Spleen (tissue), 11 donors: ENCODE data around the gene KLHL9. TPM values are rescaled to one million over a fixed set of nuclear protein-coding genes. Genes with fewer than 3 reads are reported as not detected.

Experiments
- DNase-seq: peaks from one replicate; pipeline ENCODE4 v3.0.0-alpha.2; 2020
- H3K27ac ChIP-seq, 8 donors: fragments of 200-600 bp; sonication (generic) in 7 of 8; 1 replicate in 4 of 8; 2 replicates in 4 of 8; pipeline versions ENCODE4 v1.5.0 to v1.8.0; 2016 to 2021; ENCODE audit warnings: inconsistent platforms in 4 of 8, mild to moderate bottlenecking in 4 of 8, moderate library complexity in 1 of 8
- H3K27me3 ChIP-seq, 7 donors: fragments of 200-600 bp; sonication (generic) in 6 of 7; replicated peaks in 1 of 7; 1 replicate in 4 of 7; 2 replicates in 3 of 7; pipeline versions ENCODE4 v1.5.0 to v1.8.0; 2016 to 2021; ENCODE audit warnings: inconsistent platforms in 3 of 7, mild to moderate bottlenecking in 1 of 7
- H3K36me3 ChIP-seq, 6 donors: fragments of 200-600 bp; sonication (generic) in 5 of 6; 1 replicate in 4 of 6; 2 replicates in 2 of 6; pipeline versions ENCODE4 v1.5.0 to v1.8.0; 2016 to 2021; ENCODE audit warnings: inconsistent platforms in 2 of 6
- H3K4me1 ChIP-seq, 6 donors: fragments of 200-600 bp; sonication (generic) in 5 of 6; 1 replicate in 3 of 6; 2 replicates in 3 of 6; pipeline versions ENCODE4 v1.5.0 to v1.8.0; 2016 to 2021; ENCODE audit warnings: inconsistent platforms in 3 of 6
- H3K4me3 ChIP-seq, 8 donors: fragments of 200-600 bp; sonication (generic) in 7 of 8; 1 replicate in 4 of 8; 2 replicates in 4 of 8; pipeline versions ENCODE4 v1.5.0 to v1.8.0; 2016 to 2021; ENCODE audit warnings: inconsistent platforms in 4 of 8, mild to moderate bottlenecking in 4 of 8, moderate library complexity in 2 of 8
- H3K9me3 ChIP-seq, 8 donors: fragments of 200-600 bp; sonication (generic) in 7 of 8; 1 replicate in 4 of 8; 2 replicates in 4 of 8; pipeline versions ENCODE4 v1.5.0 to v1.8.0; 2016 to 2021; ENCODE audit warnings: inconsistent platforms in 4 of 8
- CTCF ChIP-seq, 11 experiments: fragments of 200-600 bp in 7 of 11; fragments of 450-650 bp in 4 of 11; sonication (generic) in 4 of 11; IDR thresholded peaks in 8 of 11; conservative IDR thresholded peaks in 3 of 11; 1 replicate in 7 of 11; 2 replicates in 4 of 11; pipeline versions ENCODE4 v1.4.0 to v1.8.0; 2016 to 2021; ENCODE audit warnings: antibody characterized with exemption in 11 of 11, inconsistent platforms in 4 of 11, mild to moderate bottlenecking in 1 of 11
- POLR2A ChIP-seq, 3 donors: fragments of 450-650 bp; IDR thresholded peaks; one replicate each; pipeline ENCODE4 v1.5.1; 2017; ENCODE audit warnings: antibody characterized with exemption in 3 of 3, mild to moderate bottlenecking in 1 of 3
- POLR2AphosphoS5 ChIP-seq, 3 donors: sonication (generic); formaldehyde crosslinking; IDR thresholded peaks; one replicate each; pipeline ENCODE4 v1.5.1; 2017; ENCODE audit warnings: antibody characterized with exemption in 3 of 3
- WGBS, 5 donors: extraction: QIAGEN DNeasy Blood & Tissue Kit in 3 of 5; methylation state at CpG; one replicate each; pipeline versions ENCODE4 v1.1.5 to v1.1.7; 2013 to 2018; 5-methylcytosine and 5-hydroxymethylcytosine counted together
- intact Hi-C: fragments of 100-400 bp; cut with DNase I; formaldehyde crosslinking; loops from one replicate; pipeline ENCODE4 v1.15.0; 2023; ENCODE audit warnings: low total_unique reads
- polyA plus RNA-seq, 3 donors: library from polyadenylated mRNA; stranded (reverse); fragments of 200-250 nt; gene quantifications; one replicate each; pipeline ENCODE4 v1.2.1, GENCODE V29; 2013
- total RNA-seq, 7 donors: library from RNA; depleted of rRNA in 3 of 7; stranded (reverse); fragments of >200 nt in 3 of 7; fragmentation: NEBNext Ultra II Directional in 4 of 7; extraction: Animal tissue kit (Norgen Biotek cat#: 25700) in 4 of 7; gene quantifications; one replicate each; pipeline versions ENCODE4 v1.1.0 to v1.2.1, GENCODE V29; 2016 to 2021
- donor health status: healthy with polysubstance abuse.
- donor health status: DM: no; HTN: no; CAD: no; lungs with moderate emphysema.
- donor health status: DM: no; HTN: no; CAD: no.
- donor health status: Bipolar disorder and iron deficiency.
- donor health status: healthy.
- donor health status: DM: no; HTN: no; CAD: no.
- donor health status: DM: yes; HTN: yes; CAD: no.

The KLHL9 gene
- total and polyA plus RNA-seq, 10 donors = 7.7 to 32.7 (median 25.4) TPM

DNA sequence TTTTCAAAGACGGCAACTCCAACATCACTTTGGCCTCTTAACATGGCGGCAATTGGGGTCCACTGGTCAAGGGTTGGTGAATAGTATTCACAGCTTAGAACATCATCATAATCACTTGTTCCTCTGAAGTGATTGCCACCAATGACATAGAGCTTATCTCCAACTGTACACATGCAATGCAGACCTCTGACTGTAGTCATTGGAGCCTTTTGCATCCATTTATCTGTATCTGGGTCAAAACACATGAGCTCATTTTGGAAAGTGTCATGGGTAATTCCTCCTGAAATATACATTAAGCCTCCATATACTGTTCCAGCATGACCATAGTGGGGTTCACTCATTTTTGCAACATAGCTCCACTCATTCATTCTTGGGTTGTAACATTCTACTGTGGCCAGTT is 2.0 kb downstream of the KLHL9 start:
- no peak overlapping the region for H3K27ac ChIP-seq
- 96 to 100% (median 98%) methylated on average over 2 of the region's 2 CpGs for WGBS, 5 donors
- H3K4me1 ChIP-seq = peaks cover 39 to 73% (median 70%) of the 10 kb centered on the region in 6 donors
- intact Hi-C loops = no loop called here
- TF ChIP-seq CTCF (IDR thresholded peaks at IDR 0.05 in 8 of 11, conservative IDR thresholded peaks at IDR 0.05 in 3 of 11) = no peak
- TF ChIP-seq POLR2AphosphoS5 (IDR thresholded peaks at IDR 0.05) = no peak
- TF ChIP-seq POLR2A (IDR thresholded peaks at IDR 0.05) = no peak
- H3K36me3 ChIP-seq = peaks cover 0 to 35% (median 0%) of the 10 kb centered on the region in 6 donors
- H3K4me3 ChIP-seq = peak overlapping the region in 4 of 8 donors; percentile 58 to 87 (median 70)
- no peaks in the 10 kb centered on the region for H3K9me3 ChIP-seq
- no peak for DNase-seq
- no peaks in the 10 kb centered on the region for H3K27me3 ChIP-seq

- H3K27ac ChIP-seq = no peak overlapping the region
- 55 to 71% (median 62%) methylated on average over 5 of the region's 5 CpGs for WGBS, 5 donors
- peaks cover 0 to 35% (median 0%) of the 10 kb centered on the region in 6 donors for H3K36me3 ChIP-seq
- no peaks in the 10 kb centered on the region for H3K27me3 ChIP-seq
- no peaks in the 10 kb centered on the region for H3K9me3 ChIP-seq
- H3K4me3 ChIP-seq = peak overlapping the region in 2 of 8 donors; percentile 4 to 87
- no peak for DNase-seq
- no peak for TF ChIP-seq POLR2A (IDR thresholded peaks at IDR 0.05)
- peaks cover 42 to 87% (median 84%) of the 10 kb centered on the region in 6 donors for H3K4me1 ChIP-seq
- intact Hi-C loops = no loop called here
Observed at GRCh38 chr9:21331676-21332402, 3.4 kb downstream of the KLHL9 start.

GRCh38 chr9:21326526-21327139 is 8.6 kb downstream of the KLHL9 start:
- DNase-seq = no peak
- intact Hi-C loops = loop anchor here (5.0 kb wide), 1 partner anchor 71 kb away; no protein-coding TSS in a partner anchor
- Histone ChIP-seq H3K9me3 (no peaks in the 10 kb centered on the region), H3K4me3 (no peak overlapping the region), H3K36me3 (peaks cover 0 to 64% (median 16%) of the 10 kb centered on the region in 6 donors), H3K27me3 (no peaks in the 10 kb centered on the region), H3K27ac (no peak overlapping the region), H3K4me1 (peaks cover 22 to 72% (median 54%) of the 10 kb centered on the region in 6 donors)
- TF ChIP-seq CTCF (IDR thresholded peaks at IDR 0.05 in 8 of 11, conservative IDR thresholded peaks at IDR 0.05 in 3 of 11) (peak; percentile 16 to 74 (median 62)), POLR2A (IDR thresholded peaks at IDR 0.05) (no peak)
- 35 to 41% (median 38%) methylated on average over 2 of the region's 2 CpGs for WGBS, 5 donors

GRCh38 chr9:21324047-21324446 is 11.2 kb downstream of the KLHL9 start:
- H3K27me3 ChIP-seq = no peaks in the 10 kb centered on the region
- H3K27ac ChIP-seq = no peak overlapping the region
- whole genome bisulfite sequencing, 5 donors = 71 to 85% (median 76%) methylated on average over 4 of the region's 4 CpGs
- intact Hi-C loops = loop anchor here (5.0 kb wide), 1 partner anchor 468 kb away; no protein-coding TSS in a partner anchor
- H3K4me1 ChIP-seq = peaks cover 12 to 46% (median 28%) of the 10 kb centered on the region in 6 donors
- no peak for DNase-seq
- H3K4me3 ChIP-seq = no peak overlapping the region
- peaks cover 0 to 54% (median 16%) of the 10 kb centered on the region in 6 donors for H3K36me3 ChIP-seq
- TF ChIP-seq POLR2AphosphoS5 (IDR thresholded peaks at IDR 0.05) (no peak), POLR2A (IDR thresholded peaks at IDR 0.05) (no peak), CTCF (IDR thresholded peaks at IDR 0.05 in 8 of 11, conservative IDR thresholded peaks at IDR 0.05 in 3 of 11) (no peak)
- no peaks in the 10 kb centered on the region for H3K9me3 ChIP-seq
